A673 (cell line): ENCODE results near the gene CSF2. TPM values are rescaled to one million over a fixed set of nuclear protein-coding genes. Genes with fewer than 3 reads are reported as not detected.

Source experiments
- BruUV-seq: library from RNA; stranded (reverse); fragments of 400-500 nt; replicated peaks from 2 replicates; lab custom pipeline; 2021; lab: Mats Ljungman, UMichigan
- CTCF ChIA-PET: fragments of 300-600 bp; sonication (Branson Sonifier 250); formaldehyde crosslinking; loops from one replicate; lab custom pipeline; 2022; ENCODE audit warnings: antibody characterized with exemption; lab: Charles Lee
- POLR2A ChIA-PET: fragments of 300-600 bp; sonication (Branson Sonifier 250); formaldehyde crosslinking; loops from one replicate; lab custom pipeline; 2022; ENCODE audit warnings: antibody characterized with exemption; ENCODE audit not compliant: low non-redundant PET; lab: Charles Lee
- DNase-seq: peaks from one replicate; pipeline ENCODE4 v3.0.0-alpha.2; 2015; ENCODE audit warnings: low spot score
- H3K27ac ChIP-seq: fragments of 200-600 bp; sonication (generic); 2 replicates; pipeline ENCODE4 v1.5.1; 2016; ENCODE audit warnings: mixed run types, low read depth, mild to moderate bottlenecking, mixed read lengths, antibody characterized with exemption, low read length; ENCODE audit not compliant: poor library complexity, severe bottlenecking
- H3K27me3 ChIP-seq: fragments of 200-600 bp; sonication (generic); replicated peaks from 2 replicates; pipeline ENCODE4 v1.6.1; 2017; ENCODE audit warnings: mixed run types, low read depth, mild to moderate bottlenecking, mixed read lengths, antibody characterized with exemption, low read length; ENCODE audit not compliant: insufficient read depth, poor library complexity
- H3K36me3 ChIP-seq: fragments of 200-600 bp; sonication (generic); 2 replicates; pipeline ENCODE4 v1.6.1; 2016; ENCODE audit warnings: mixed run types, mild to moderate bottlenecking, mixed read lengths, antibody characterized with exemption, low read length; ENCODE audit not compliant: insufficient read depth, poor library complexity, severe bottlenecking
- H3K4me1 ChIP-seq: fragments of 200-600 bp; sonication (generic); 2 replicates; pipeline ENCODE4 v1.6.1; 2017; ENCODE audit warnings: mixed run types, mild to moderate bottlenecking, mixed read lengths, antibody characterized with exemption, low read length; ENCODE audit not compliant: insufficient read depth, poor library complexity, severe bottlenecking
- H3K4me3 ChIP-seq: fragments of 200-600 bp; sonication (generic); 2 replicates; pipeline ENCODE4 v1.5.1; 2016; ENCODE audit warnings: low read depth, mixed run types, mild to moderate bottlenecking, mixed read lengths, low read length; ENCODE audit not compliant: poor library complexity, severe bottlenecking
- H3K9me3 ChIP-seq: fragments of 200-600 bp; sonication (generic); 2 replicates; pipeline ENCODE4 v1.6.1; 2016; ENCODE audit warnings: mixed run types, low read depth, mild to moderate bottlenecking, mixed read lengths, antibody characterized with exemption, low read length; ENCODE audit not compliant: poor library complexity, severe bottlenecking
- CTCF ChIP-seq: fragments of 300-800, 200-600 bp; sonication (generic); conservative IDR thresholded peaks from 2 replicates; pipeline ENCODE4 v1.5.1; 2017; ENCODE audit warnings: low read depth, mild to moderate bottlenecking, antibody characterized with exemption, low read length, moderate library complexity, mixed read lengths
- EZH2 ChIP-seq: fragments of 200-600 bp; sonication (generic); IDR thresholded peaks from 2 replicates; pipeline ENCODE4 v1.6.1; 2017; ENCODE audit warnings: borderline replicate concordance, low read depth, mild to moderate bottlenecking, mixed read lengths, antibody characterized with exemption, low read length; ENCODE audit not compliant: poor library complexity, severe bottlenecking
- intact Hi-C: fragments of 100-400 bp; cut with micrococcal nuclease; formaldehyde crosslinking; loops from one replicate; pipeline ENCODE4 v1.10.0; 2022; ENCODE audit not compliant: unreplicated experiment
- total RNA-seq: library from RNA; stranded (reverse); gene quantifications from 2 replicates; pipeline ENCODE4 v1.2.3, GENCODE V29; 2021

Gene CSF2
- total RNA-seq, 1 experiment from 2014 or later: not detected

- no TSS peak for BruUV-seq
- Histone ChIP-seq H3K4me1 (no peaks in the 10 kb centered on the region), H3K9me3 (no peaks in the 10 kb centered on the region), H3K4me3 (no peak overlapping the region), H3K27me3 (no peaks in the 10 kb centered on the region), H3K27ac (no peak overlapping the region), H3K36me3 (no peaks in the 10 kb centered on the region)
- ChIA-PET CTCF (no interaction called here), POLR2A (no interaction called here)
- no peak for TF ChIP-seq EZH2
- no peak for TF ChIP-seq CTCF
- no peak for DNase-seq
- intact Hi-C loops: no loop called here
These were observed 9.4 kb upstream of the CSF2 start for GRCh38 chr5:132064140-132064539.

GRCh38 chr5:132064738-132065331 is 8.8 kb upstream of the CSF2 start:
- CTCF ChIA-PET: no interaction called here
- TF ChIP-seq CTCF: peak; percentile 94
- no peak for TF ChIP-seq EZH2
- H3K4me3 ChIP-seq: no peak overlapping the region
- no peak overlapping the region for H3K27ac ChIP-seq
- no peaks in the 10 kb centered on the region for H3K9me3 ChIP-seq
- H3K4me1 ChIP-seq: no peaks in the 10 kb centered on the region
- no peaks in the 10 kb centered on the region for H3K27me3 ChIP-seq
- intact Hi-C loops: no loop called here
- POLR2A ChIA-PET: no interaction called here
- no peaks in the 10 kb centered on the region for H3K36me3 ChIP-seq
- peak; percentile 68 for DNase-seq
- BruUV-seq: no TSS peak

DNA sequence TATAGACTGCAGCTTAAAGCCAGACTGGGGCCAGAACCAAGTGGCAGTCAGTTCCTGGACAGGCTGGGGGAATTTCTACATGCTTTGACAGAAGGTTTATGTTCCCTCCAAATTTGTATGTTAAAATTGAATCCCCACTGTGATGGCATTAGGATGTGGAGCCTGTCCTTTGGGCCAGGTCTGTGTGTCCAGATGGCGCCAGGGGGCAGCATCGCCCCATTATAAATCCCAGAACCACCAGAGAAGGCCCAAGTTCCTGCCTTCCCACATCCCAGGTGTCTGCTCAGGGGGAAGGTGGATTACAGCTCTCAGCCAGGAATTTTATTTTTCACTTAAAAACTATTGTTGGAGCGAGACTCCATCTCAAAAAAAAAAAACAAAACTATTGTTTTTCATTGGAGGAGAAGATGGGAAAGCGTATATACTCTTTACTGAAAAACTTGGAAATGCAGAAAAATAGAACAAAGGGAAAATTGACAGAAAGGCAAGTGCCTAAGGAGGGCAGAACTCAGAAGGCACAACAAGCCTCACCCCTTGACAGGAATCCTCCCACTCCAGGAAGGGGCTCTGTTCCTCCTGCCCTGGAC is 8.1 kb upstream of the CSF2 start:
- POLR2A ChIA-PET: no interaction called here
- Histone ChIP-seq H3K4me3 (no peak overlapping the region), H3K4me1 (no peaks in the 10 kb centered on the region), H3K36me3 (no peaks in the 10 kb centered on the region), H3K27me3 (no peaks in the 10 kb centered on the region), H3K9me3 (no peaks in the 10 kb centered on the region), H3K27ac (no peak overlapping the region)
- CTCF ChIA-PET: no interaction called here
- BruUV-seq: no TSS peak
- intact Hi-C loops: no loop called here
- DNase-seq: peak; percentile 29
- TF ChIP-seq CTCF: peak; percentile 32; the same call in 1 of the 2 replicates
- TF ChIP-seq EZH2: no peak
